NCI-H1048 (cell line): ENCODE data around the gene FOXE3.
"Not testable (repeated sequence)": the region's sequence is repeated elsewhere in the genome, so short reads cannot be mapped to it uniquely, and the experiment has no call there.

Experiments
- DNase-seq: peaks from one replicate; lab custom pipeline; 2025; lab: John Stamatoyannopoulos, UW

Gene FOXE3

DNA sequence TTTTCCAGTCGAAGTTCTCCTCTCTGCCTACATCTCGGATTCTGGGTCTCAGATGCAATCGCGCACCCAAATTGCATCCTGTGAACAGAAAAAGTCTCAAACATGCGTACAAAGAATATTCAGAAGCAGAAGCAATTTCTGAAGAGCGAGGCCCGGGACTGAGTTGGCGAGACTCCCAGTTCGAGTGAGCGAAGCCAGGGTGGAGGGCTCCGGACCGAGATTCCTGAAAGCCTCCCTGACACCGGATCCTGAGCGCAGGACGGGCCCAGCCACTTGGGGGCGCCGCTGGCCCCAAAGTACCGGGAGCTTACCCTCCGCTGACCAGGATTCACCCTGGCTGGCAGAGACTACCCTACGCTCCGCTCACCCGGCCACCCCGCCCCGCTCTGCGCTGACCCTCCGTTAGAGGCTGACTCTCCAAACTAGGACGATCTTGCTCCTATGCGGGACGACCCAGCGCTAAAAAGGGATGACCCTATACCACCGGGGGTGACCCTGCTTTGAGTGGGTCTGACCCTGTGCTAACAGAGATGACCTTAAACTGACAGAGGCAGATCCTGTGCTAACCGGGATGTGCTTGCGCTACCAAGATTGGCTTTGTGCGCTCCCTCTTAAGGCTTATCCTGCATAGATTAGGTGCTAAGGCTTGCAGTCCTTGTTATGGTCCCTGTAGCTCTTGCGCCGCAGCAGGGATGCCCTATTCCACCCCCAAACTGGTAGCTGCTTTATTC is 33.9 kb downstream of the FOXE3 start:
- DNase-seq: no peak

DNA sequence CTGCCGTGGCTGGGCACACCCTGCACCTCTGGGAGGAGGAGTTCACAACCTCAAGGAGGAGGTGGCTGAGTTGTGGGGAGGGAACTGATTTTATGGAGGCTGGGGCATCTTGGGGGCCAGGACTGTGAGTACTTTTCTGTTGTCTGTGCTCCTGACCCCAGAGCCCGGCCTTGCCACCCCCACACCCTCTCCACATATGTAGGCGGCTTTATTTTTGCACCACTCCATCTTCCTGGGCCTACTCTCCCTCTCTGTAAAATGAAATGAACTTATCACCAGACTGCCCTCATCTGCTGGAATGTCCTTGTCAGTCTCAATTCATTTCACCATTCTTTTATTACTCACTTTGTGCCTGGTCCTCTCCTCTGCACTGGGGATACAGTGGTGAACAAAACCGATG is 34.5 kb downstream of the FOXE3 start:
- DNase-seq: no peak

GRCh38 chr1:47452426-47452825 is 36.3 kb downstream of the FOXE3 start:
- no peak for DNase-seq

DNA sequence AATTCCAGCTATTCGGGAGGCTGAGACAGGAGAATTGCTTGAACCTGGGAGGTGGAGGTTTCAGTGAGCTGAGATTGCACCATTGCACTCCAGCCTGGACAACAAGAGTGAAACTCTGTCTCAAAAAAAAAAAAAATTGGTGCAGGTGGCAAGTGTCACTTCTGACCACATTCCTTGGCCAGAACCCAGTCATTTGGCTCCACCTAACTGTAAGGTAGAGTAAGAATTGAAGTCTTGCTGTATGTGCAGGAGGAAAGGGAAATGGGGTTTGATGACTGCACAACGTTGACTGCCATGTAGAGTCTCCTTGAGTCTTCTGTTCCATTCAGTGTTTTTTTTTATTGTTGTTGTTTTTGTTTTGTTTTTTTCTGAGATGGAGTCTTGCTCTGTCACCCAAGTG is 37.8 kb downstream of the FOXE3 start:
- DNase-seq: not testable (repeated sequence)

- DNase-seq: no peak
These were observed 40.2 kb downstream of the FOXE3 start for GRCh38 chr1:47456250-47456649.

DNA sequence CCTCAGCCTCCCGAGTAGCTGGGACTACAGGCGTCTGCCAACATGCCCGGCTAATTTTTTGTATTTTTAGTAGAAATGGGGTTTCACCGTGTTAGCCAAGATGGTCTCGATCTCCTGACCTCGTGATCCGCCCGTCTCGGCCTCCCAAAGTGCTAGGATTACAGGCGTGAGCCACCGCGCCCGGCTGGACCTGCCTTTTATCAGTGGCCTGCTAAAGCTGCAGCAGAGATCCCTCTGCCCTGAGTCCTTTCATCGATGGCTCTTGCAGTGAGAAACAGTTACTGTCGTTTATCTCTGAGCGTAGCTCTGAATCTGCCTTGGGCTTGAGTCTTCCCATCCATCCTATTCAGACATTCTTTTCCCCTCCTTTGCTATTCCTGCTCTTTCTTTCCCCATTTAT is 41.5 kb downstream of the FOXE3 start:
- not testable (repeated sequence) for DNase-seq

DNA sequence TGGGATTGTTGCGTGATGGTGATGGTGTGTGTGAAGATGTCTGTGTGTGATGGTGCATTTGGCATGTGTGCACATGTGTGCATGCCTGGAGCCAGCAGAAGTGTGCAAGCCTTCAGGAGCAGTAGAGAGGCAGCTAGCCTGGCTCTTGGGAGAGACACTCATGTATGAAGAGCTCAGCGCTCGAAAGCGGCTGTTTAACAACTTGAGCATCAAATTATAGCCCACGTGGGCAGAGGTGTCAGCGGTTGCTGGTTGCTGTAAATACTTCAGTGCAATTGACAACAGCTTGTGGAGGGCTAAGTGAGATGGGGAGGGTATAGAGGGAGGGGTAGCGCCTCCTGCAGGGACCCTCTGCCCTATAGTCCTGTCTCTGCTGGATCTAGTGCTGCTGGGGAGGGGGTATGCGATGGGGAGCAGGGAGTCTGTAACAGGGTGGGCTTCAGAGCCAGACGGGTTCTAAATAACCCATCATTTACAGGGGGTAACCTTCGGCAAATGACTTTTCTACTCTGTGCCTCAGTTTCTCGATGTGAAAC is 43.2 kb downstream of the FOXE3 start:
- no peak for DNase-seq

DNA sequence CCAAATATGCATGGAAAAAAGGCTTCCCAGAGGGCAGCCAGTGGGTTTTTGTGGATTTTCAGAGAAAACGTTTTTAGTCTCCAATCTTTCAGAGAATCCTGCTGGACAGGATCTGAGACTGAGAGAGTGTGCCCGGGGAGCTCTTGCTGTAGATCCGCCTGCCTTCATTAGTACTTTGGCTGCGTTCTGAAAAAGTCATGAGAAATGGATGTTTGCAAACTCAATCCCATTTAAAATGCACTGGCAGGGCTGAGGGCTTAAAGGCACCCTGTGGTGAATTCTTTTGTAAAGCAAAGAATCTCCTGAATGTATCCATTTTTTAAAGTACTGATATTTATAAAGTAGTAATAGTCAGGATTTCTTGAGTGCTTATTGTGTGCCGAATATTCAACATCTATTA is 44.0 kb downstream of the FOXE3 start:
- DNase-seq: no peak

DNA sequence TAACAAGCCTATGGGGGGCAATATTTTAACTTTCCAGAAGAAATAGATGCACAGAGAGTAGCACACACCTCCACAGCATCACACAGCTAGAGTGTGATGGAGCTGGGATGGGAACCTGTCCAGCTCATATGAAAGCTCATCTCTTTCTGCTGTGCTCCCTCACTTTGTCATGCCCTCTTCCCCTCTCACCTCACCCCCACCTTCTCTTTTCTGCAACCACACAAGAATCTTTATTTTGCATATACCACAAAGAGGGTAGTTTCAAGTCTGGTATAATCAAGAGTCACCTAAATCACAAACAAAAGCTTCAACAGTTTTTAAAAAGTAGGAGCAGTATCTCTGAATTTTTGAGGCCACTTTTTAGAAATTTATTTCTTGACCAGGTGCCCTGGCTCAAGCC is 44.4 kb downstream of the FOXE3 start:
- DNase-seq: no peak

DNA sequence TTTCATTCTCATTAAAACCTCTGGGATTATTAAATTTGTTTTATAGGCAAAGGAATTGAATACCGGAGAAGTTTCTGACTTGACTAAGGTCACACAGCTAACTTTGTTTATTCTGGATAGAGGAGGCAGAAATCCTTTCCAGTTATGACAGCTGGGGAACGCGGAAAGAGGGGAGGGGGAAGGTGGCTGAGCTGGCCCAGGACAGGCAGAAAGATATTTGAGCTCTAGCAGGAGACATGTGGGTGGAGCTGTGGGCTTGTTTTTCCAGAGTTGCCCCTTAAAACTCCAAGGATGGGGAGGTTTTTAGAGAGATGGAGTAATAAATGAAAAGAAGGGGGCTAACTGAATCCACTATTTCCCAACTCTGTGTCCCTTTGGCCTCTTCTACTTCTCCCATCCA is 49.5 kb downstream of the FOXE3 start:
- no peak for DNase-seq
